HCT116 (cell line): Measurements from ENCODE around the gene KAT14.

Experiments
- EZH2 ChIP-seq: fragments of 200-600 bp; sonication (generic); IDR thresholded peaks from 2 replicates; pipeline ENCODE4 v1.6.1; 2017; ENCODE audit warnings: antibody characterized with exemption, mixed run types
- EZH2phosphoT487 ChIP-seq: fragments of 200-600 bp; IDR thresholded peaks from 2 replicates; pipeline ENCODE4 v1.6.1; 2018; ENCODE audit warnings: antibody characterized with exemption, borderline replicate concordance
- JUND ChIP-seq: IDR thresholded peaks from 2 replicates; pipeline ENCODE4 v1.6.1; 2012
- POLR2A ChIP-seq: IDR thresholded peaks from 2 replicates; pipeline ENCODE4 v1.7.0; 2011; ENCODE audit warnings: borderline replicate concordance; ENCODE audit not compliant: insufficient read depth, insufficient read length; ENCODE audit errors: extremely low read depth
- POLR2AphosphoS5 ChIP-seq: IDR thresholded peaks from 2 replicates; pipeline ENCODE4 v1.6.1; 2011; ENCODE audit warnings: mild to moderate bottlenecking, low read depth, low read length, moderate library complexity
- RAD21 ChIP-seq: IDR thresholded peaks from 2 replicates; pipeline ENCODE4 v1.6.1; 2012; ENCODE audit warnings: low read depth, mild to moderate bottlenecking
- YY1 ChIP-seq: IDR thresholded peaks from 2 replicates; pipeline ENCODE4 v1.6.1; 2011; ENCODE audit warnings: low read length, low read depth, moderate library complexity, mild to moderate bottlenecking; ENCODE audit not compliant: insufficient replicate concordance; ENCODE audit errors: extremely low read depth
- TF ChIP-seq, protein P1 (sequence below), 3 experiments: fragments of 200-600 bp in 1 of 3; sonication (generic) in 1 of 3; IDR thresholded peaks in 2 of 3; conservative IDR thresholded peaks in 1 of 3; 2 replicates each; pipeline ENCODE4 v1.5.1; 2012 to 2017; ENCODE audit warnings: low read depth in 2 of 3, low read length in 2 of 3, antibody characterized with exemption in 1 of 3, borderline replicate concordance in 1 of 3, control low read depth in 1 of 3, mild to moderate bottlenecking in 1 of 3, mixed read lengths in 1 of 3, mixed run types in 1 of 3, moderate library complexity in 1 of 3; ENCODE audit not compliant: insufficient read depth in 1 of 3
- TF ChIP-seq, protein P2 (sequence below): IDR thresholded peaks from 2 replicates; pipeline ENCODE4 v1.6.1; 2012
- TF ChIP-seq, protein P3 (sequence below): IDR thresholded peaks from 2 replicates; pipeline ENCODE4 v1.6.1; 2012; ENCODE audit warnings: low read depth
- TF ChIP-seq, protein P4 (sequence below): IDR thresholded peaks from 2 replicates; pipeline ENCODE4 v1.6.1; 2012

DNA sequence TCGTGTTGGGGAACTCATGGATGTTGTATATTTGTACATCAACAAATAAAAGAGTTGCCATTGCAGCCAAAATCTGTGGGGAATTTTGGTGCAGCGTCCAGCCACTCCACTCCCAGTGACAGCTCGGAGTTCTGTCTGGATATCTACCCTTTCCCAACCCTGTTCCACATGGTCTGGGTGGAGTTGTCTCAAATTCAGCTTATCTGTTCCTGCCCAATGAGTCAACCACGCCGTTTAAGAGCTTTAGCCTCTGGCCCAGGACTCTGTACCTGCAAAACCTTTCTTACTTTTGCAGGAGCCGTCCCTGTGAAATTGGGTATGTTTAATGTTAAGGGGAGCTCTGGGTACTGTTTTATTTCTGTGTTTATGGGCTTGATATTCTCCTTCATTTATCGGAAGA lies 46.0 kb upstream of the KAT14 start:
- TF ChIP-seq, protein P1, sequence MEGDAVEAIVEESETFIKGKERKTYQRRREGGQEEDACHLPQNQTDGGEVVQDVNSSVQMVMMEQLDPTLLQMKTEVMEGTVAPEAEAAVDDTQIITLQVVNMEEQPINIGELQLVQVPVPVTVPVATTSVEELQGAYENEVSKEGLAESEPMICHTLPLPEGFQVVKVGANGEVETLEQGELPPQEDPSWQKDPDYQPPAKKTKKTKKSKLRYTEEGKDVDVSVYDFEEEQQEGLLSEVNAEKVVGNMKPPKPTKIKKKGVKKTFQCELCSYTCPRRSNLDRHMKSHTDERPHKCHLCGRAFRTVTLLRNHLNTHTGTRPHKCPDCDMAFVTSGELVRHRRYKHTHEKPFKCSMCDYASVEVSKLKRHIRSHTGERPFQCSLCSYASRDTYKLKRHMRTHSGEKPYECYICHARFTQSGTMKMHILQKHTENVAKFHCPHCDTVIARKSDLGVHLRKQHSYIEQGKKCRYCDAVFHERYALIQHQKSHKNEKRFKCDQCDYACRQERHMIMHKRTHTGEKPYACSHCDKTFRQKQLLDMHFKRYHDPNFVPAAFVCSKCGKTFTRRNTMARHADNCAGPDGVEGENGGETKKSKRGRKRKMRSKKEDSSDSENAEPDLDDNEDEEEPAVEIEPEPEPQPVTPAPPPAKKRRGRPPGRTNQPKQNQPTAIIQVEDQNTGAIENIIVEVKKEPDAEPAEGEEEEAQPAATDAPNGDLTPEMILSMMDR (IDR thresholded peaks at IDR 0.05 in 2 of 3, conservative IDR thresholded peaks at IDR 0.05 in 1 of 3; ENCODE audit: borderline replicate concordance in 1 of 3, insufficient read depth in 1 of 3, low read depth in 2 of 3, low read length in 2 of 3) = no peak
- TF ChIP-seq, protein P2, sequence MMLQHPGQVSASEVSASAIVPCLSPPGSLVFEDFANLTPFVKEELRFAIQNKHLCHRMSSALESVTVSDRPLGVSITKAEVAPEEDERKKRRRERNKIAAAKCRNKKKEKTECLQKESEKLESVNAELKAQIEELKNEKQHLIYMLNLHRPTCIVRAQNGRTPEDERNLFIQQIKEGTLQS = no peak
- TF ChIP-seq POLR2AphosphoS5 = no peak
- no peak for TF ChIP-seq JUND
- TF ChIP-seq POLR2A = no peak
- TF ChIP-seq EZH2 = no peak
- TF ChIP-seq RAD21 = no peak
- TF ChIP-seq, protein P3, sequence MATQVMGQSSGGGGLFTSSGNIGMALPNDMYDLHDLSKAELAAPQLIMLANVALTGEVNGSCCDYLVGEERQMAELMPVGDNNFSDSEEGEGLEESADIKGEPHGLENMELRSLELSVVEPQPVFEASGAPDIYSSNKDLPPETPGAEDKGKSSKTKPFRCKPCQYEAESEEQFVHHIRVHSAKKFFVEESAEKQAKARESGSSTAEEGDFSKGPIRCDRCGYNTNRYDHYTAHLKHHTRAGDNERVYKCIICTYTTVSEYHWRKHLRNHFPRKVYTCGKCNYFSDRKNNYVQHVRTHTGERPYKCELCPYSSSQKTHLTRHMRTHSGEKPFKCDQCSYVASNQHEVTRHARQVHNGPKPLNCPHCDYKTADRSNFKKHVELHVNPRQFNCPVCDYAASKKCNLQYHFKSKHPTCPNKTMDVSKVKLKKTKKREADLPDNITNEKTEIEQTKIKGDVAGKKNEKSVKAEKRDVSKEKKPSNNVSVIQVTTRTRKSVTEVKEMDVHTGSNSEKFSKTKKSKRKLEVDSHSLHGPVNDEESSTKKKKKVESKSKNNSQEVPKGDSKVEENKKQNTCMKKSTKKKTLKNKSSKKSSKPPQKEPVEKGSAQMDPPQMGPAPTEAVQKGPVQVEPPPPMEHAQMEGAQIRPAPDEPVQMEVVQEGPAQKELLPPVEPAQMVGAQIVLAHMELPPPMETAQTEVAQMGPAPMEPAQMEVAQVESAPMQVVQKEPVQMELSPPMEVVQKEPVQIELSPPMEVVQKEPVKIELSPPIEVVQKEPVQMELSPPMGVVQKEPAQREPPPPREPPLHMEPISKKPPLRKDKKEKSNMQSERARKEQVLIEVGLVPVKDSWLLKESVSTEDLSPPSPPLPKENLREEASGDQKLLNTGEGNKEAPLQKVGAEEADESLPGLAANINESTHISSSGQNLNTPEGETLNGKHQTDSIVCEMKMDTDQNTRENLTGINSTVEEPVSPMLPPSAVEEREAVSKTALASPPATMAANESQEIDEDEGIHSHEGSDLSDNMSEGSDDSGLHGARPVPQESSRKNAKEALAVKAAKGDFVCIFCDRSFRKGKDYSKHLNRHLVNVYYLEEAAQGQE = no peak
- no peak for TF ChIP-seq YY1
- no peak for TF ChIP-seq EZH2phosphoT487
- TF ChIP-seq, protein P4, sequence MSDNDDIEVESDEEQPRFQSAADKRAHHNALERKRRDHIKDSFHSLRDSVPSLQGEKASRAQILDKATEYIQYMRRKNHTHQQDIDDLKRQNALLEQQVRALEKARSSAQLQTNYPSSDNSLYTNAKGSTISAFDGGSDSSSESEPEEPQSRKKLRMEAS = no peak
